HG03045 (cell line): ENCODE measurements around the gene MS4A13.
"Not testable (repeated sequence)": the region's sequence is repeated elsewhere in the genome, so short reads cannot be mapped to it uniquely, and the experiment has no call there.

Experiments used
- ATAC-seq: cut with Tn5 transposase; IDR thresholded peaks from one replicate; pipeline ENCODE4 v1.9.1; 2021; ENCODE audit warnings: mild to moderate bottlenecking, moderate library complexity; ENCODE audit not compliant: unreplicated experiment

Gene MS4A13, protein sequence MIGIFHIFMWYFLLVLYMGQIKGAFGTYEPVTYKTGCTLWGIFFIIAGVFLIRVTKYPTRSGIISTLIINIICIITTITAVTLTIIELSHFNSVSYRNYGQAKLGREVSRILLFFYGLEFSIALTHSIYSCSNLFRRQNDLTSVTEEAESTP

GRCh38 chr11:60515144-60515855 is at the start of gene MS4A13:
Gene MS4A13 (plus strand): TSS chr11:60515392. CDS start chr11:60518084, 2,692 bp downstream.
- ATAC-seq: no peak

DNA sequence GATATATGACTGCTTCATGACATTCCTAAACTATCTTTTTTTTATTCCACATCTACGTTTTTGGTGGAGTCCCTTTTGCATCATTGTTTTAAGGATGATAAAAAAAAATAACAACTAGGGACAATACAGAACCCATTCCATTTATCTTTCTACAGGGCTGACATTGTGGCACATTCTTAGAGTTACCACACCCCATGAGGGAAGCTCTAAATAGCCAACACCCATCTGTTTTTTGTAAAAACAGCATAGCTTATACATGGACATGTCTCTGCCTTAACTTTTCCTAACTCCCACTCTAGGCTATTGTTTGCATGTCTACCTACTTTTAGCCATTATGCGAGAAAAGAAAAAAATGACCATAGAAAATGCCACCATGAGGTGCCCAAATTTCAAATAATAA is 46.4 kb upstream of the MS4A13 start:
- no peak for ATAC-seq

DNA sequence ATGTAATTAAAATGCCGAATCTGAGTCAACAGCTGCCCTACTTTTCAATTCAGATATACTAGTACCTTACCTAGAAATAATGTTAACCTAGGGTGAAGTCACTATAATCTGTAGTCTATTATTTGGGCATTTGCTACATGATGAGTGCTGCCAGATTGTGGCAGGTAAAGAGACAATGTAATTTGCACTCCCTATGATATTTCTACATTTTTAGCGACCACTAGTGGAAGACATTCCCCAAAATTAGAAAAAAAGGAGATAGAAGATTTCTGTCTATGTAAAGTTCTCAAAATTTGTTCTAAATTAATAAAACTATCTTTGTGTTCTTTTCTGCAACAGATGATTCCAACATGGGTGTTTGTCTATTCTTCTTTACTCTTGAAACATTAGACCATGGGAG is 45.5 kb upstream of the MS4A13 start:
- ATAC-seq: no peak

DNA sequence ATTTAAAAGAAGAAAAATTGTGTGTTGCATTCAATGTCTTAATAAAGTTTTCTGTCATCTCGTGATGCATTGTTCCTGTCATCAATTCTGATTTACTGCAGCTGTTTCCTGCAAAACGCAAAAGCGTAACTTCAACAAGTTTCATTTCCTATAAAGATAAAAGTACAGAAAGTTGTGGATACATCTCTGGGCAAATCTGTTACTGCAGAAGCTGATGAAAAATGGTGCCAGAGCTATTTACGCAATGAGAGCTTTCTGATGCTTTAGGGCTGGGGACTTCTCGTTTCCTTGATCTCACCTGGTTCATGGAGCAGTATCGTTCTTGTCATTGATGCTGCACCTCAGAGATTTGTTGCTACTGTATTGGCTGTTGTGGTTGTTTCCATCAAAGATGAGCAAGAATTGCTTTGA is 38.2 kb upstream of the MS4A13 start:
- no peak for ATAC-seq

DNA sequence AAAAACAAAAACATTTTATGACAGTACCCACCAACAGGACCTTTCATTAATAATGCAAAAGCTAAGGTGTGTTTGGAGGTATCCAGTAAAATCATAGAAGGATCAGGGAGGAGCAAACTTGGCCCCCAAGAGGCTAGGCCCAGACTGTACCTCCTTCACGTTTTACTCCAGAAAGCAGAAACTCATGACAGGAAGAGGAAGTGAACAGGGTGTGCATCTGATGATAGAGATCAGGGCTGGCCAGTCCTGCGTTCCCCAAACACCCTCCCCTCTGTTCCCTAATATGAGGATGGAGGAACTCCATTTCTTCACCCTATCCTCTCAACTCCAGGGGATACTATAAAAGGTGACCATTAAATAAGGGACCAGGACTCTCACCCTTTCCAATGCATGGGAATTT is 32.8 kb upstream of the MS4A13 start:
- ATAC-seq: no peak

- peak; percentile 98 for ATAC-seq
Observed at GRCh38 chr11:60485987-60486386, 29.2 kb upstream of the MS4A13 start.

- ATAC-seq: no peak
Observed at GRCh38 chr11:60492488-60493009, 22.6 kb upstream of the MS4A13 start, which contains the start of gene MS4A12. Gene MS4A12 (plus strand): TSS chr11:60492778. CDS start chr11:60497319, 4,541 bp downstream.

GRCh38 chr11:60493454-60493853 is 21.7 kb upstream of the MS4A13 start:
- no peak for ATAC-seq

GRCh38 chr11:60498399-60498798 is 16.8 kb upstream of the MS4A13 start:
- no peak for ATAC-seq

DNA sequence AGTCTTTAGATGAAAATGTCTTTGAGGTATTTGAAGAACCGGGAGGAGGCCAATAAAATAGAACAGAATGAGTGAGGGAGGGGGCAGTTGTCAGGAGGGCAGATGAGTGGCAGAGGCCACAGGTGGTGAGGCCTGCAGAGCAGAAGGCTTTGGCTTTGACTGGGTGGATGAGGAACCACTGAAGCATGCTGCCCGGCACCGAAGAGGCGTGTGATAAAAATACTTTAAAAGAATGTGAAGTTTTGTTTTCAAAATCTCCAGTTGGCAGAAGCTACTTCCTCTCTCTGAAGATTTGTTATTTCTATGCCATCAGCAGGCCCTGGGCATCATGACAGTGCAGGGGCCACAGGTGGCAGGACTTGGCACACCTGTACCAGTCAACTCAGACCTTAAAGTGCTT is 16.3 kb upstream of the MS4A13 start:
- ATAC-seq: no peak

DNA sequence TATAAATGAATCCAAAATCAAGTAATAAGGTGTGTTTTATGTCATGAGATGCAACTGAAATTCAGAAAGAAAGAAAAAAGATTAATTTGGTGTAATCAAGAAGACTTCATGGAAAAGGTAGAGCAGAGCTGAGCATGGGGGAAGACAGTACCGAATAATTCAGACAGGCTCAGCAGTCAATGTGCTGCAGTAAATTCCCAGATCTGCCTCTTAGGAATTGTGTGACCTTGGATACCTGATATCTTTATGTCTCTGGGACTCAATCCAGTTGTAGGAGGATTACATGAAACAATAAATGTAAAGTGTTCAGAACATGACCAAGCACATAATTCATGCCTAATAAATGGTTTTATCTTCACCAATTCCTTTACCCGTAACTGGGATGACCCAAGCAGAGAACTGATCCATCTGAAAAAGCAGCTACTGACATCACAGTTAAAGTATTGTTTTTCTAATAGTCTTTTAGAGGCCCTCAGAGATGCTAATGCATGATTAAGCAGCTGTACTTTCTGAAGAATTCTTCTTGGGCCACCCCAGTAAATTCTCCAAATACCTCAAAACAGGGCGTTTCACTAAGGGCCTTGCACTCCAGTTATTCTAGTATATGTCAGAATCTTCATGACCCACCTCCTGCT is 14.8 kb upstream of the MS4A13 start:
- ATAC-seq: no peak

DNA sequence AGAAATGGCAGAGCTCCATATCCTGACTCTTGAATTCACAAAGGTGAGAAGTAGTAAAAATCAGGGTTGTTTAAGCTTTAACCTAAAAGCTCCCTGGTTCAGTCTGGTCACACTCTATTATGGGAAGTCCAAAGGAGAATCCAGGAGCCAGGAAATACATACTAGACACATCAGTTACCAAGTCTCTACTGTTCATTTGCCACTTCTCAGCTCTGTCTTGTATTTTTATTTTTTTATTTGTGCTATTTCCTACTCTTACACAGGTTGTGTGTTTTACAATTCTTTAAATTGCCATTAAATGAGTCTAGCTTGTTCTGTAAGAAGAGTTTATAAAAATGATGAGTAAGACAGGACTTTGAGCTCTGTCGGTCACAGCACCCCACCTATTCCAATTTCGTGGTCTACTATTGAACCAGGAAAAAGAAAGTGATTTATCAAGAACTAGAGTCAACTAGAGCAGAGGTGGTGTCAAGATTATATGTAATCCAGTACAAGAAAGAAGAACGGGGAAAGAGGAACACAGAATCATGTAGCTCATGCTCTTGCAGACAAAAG is 12.9 kb upstream of the MS4A13 start:
- ATAC-seq: no peak

DNA sequence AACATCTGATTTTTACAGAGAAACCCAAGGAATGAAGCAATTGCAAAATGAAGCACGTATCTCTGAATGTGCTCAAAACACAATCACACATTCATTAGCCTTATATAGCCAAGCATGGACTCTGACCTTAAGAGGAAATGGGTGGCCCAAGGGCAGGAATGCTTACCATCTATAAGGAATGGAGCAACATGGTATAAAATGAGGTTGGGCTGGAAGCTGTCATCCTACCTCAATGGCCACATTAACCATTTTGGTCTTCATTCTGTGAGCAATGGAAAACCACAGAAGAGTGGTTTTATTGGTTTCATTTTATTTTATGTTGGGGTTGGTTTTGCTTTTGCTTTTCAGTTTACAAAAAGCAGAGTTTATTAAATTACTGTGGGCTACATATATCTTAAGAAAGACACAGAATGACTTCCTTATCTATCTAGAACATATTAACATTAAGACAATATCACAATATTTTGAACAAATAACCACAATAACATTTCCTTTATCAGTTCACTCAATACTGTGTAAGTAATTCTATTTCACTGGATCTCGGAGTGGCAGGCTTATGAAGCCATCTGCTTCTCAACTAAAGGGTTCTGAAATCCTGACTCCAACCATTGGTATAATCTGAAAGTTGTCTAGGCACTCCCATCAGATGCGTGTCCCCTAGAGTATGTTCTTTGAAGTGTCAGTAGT is 10.8 kb upstream of the MS4A13 start:
- no peak for ATAC-seq

- not testable (repeated sequence) for ATAC-seq
Observed at GRCh38 chr11:60509609-60510008, 5.6 kb upstream of the MS4A13 start.

DNA sequence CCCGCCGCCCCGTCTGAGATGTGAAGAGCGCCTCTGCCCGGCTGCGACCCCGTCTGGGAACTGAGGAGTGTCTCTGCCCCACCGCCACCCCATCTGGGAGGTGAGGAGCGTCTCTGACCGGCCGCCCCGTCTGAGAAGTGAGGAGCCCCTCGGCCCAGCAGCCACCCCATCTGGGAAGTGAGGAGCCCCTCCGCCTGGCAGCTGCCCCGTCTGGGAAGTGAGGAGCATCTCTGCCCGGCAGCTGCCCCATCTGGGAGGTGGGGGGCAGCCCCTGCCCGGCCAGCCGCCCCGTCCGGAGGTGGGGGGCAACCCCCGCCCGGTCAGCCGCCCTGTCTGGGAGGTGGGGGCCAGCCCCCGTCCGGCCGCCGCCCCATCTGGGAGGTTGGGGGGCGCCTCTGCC is 5.0 kb upstream of the MS4A13 start:
- ATAC-seq: not testable (repeated sequence)

GRCh38 chr11:60511393-60511792 is 3.8 kb upstream of the MS4A13 start:
- ATAC-seq: no peak

DNA sequence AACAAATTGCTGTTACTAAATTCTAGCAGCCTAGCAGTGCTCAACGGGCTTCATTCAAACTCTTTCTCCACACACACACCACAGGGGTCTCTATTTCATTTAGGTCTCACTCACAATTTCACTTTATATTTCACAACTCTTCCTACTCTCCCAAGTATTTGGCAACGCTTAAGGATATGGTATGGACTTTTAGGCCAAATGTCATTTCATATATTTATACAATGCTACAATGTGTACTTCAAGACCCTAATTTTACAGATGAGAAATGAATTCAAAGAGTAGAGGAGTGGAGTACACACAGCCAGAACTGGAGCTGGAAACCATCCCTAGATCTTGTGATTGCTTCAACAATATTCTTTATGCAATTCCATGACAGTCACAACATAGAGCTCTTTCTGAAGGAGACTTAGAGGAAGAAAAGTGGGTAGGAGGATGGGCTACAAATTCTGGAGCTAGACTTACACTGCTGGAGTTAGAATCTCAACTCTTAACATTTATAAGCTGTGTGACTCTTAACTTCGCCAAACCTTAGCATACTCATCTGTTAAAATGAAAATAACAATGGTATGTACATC is 2.5 kb upstream of the MS4A13 start:
- ATAC-seq: no peak

GRCh38 chr11:60513496-60514460 is 1.4 kb upstream of the MS4A13 start:
- ATAC-seq: no peak

GRCh38 chr11:60528465-60528864 is 13.3 kb downstream of the MS4A13 start:
- ATAC-seq: no peak

DNA sequence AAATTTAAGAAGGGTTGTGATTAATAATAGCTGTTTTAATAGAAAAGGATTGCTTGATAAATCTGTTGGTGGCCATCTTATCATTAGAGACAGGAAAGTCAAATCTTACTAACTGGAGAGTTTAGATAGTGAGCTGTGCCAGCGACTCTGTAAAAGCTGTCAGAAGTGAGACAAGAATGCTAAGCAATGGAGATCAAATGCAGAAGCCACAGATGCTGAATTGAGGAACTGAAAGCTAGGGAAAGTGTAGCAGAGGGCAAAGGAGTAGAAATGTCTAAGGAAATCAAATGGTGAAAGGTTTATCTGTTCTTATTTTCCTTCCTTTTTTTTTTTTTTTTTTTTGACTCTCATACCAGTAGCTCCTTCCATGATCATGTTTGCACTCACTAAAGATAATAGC is 13.7 kb downstream of the MS4A13 start:
- no peak for ATAC-seq
